ENCODE data around the gene C2CD2L. TPM values are rescaled to one million over a fixed set of nuclear protein-coding genes. Genes with fewer than 3 reads are reported as not detected.

Gene C2CD2L
- 4.4 and 5.5 TPM in 2 replicates for total RNA-seq

GRCh38 chr11:119106564-119107537 is at the start of gene C2CD2L:
Gene C2CD2L (plus strand): TSS chr11:119107344. CDS start chr11:119107742, 398 bp downstream.

GRCh38 chr11:119067371-119068222 is 39.5 kb upstream of the C2CD2L start, which contains the start of gene VPS11:
Gene VPS11 (plus strand): TSS chr11:119067818. CDS start chr11:119067824, 6 bp downstream.

GRCh38 chr11:119084663-119085436 is 22.3 kb upstream of the C2CD2L start, which contains the start of gene HMBS:
Gene HMBS (plus strand): TSS chr11:119084881. CDS start chr11:119085034, 153 bp downstream.

GRCh38 chr11:119101759-119102423 is 5.3 kb upstream of the C2CD2L start, which contains the start of gene DPAGT1:
Gene DPAGT1 (minus strand): TSS chr11:119101853. CDS start chr11:119101655, 198 bp downstream.

GRCh38 chr11:119121008-119121810 is 14.1 kb downstream of the C2CD2L start, which contains the start of gene HINFP:
Gene HINFP (plus strand): TSS chr11:119121580. CDS start chr11:119126945, 5,365 bp downstream.

GRCh38 chr11:119149018-119149785 is 42.1 kb downstream of the C2CD2L start, which contains the start of gene ABCG4:
Gene ABCG4 (plus strand): TSS chr11:119149052. CDS start chr11:119149966, 914 bp downstream.

Other genes with a start within 250 kb of the C2CD2L start
- gene CXCR5, start 223.5 kb upstream of the C2CD2L start, total RNA-seq = not detected in 2 replicates
- gene BCL9L, start 181.4 kb upstream of the C2CD2L start, total RNA-seq = 10.4 and 21.6 TPM in 2 replicates
- not detected in 2 replicates for gene UPK2, start 151.0 kb upstream of the C2CD2L start, total RNA-seq
- gene FOXR1, start 135.6 kb upstream of the C2CD2L start, total RNA-seq = not detected in 2 replicates
- gene CENATAC, start 109.2 kb upstream of the C2CD2L start, total RNA-seq = 25.0 and 28.0 TPM in 2 replicates
- 1,706 and 2,770 TPM in 2 replicates for gene RPS25, start 89.0 kb upstream of the C2CD2L start, total RNA-seq
- gene TRAPPC4, start 88.6 kb upstream of the C2CD2L start, total RNA-seq = 52.0 TPM in 2 replicates
- 16.9 and 23.3 TPM in 2 replicates for gene SLC37A4, start 76.5 kb upstream of the C2CD2L start, total RNA-seq
- gene HYOU1, start 50.1 kb upstream of the C2CD2L start, total RNA-seq = 193 and 228 TPM in 2 replicates
- 23.1 and 25.0 TPM in 2 replicates for gene VPS11, start 39.5 kb upstream of the C2CD2L start, total RNA-seq
- 10.9 and 12.3 TPM in 2 replicates for gene HMBS, start 22.5 kb upstream of the C2CD2L start, total RNA-seq
- 29.9 and 36.0 TPM in 2 replicates for gene DPAGT1, start 5.5 kb upstream of the C2CD2L start, total RNA-seq
- 19.8 and 21.8 TPM in 2 replicates for gene HINFP, start 14.2 kb downstream of the C2CD2L start, total RNA-seq
- 0.13 and 0.57 TPM in 2 replicates for gene ABCG4, start 41.7 kb downstream of the C2CD2L start, total RNA-seq
- 8.5 and 13.9 TPM in 2 replicates for gene NLRX1, start 61.4 kb downstream of the C2CD2L start, total RNA-seq
- not detected in 2 replicates for gene NHERF4, start 78.1 kb downstream of the C2CD2L start, total RNA-seq
- gene CBL, start 99.0 kb downstream of the C2CD2L start, total RNA-seq = 36.7 and 46.1 TPM in 2 replicates
- 2,944 and 4,036 TPM in 2 replicates for gene MCAM, start 209.8 kb downstream of the C2CD2L start, total RNA-seq
- 7.7 and 12.1 TPM in 2 replicates for gene RNF26, start 227.2 kb downstream of the C2CD2L start, total RNA-seq
- gene C1QTNF5, start 233.5 kb downstream of the C2CD2L start, total RNA-seq = 43.1 and 51.7 TPM in 2 replicates
- gene MFRP, start 239.4 kb downstream of the C2CD2L start, total RNA-seq = under 0.01 TPM in 1 of 2 replicates, not detected in the other

Measured in thoracic aorta endothelial cell (primary cell).